Karpas-422 (cell line): ENCODE data around the gene USP15. TPM values are rescaled to one million over a fixed set of nuclear protein-coding genes. Genes with fewer than 3 reads are reported as not detected.
"Not testable (repeated sequence)": the region's sequence is repeated elsewhere in the genome, so short reads cannot be mapped to it uniquely, and the experiment has no call there.

ENCODE experiments used
- DNase-seq: peaks from one replicate; pipeline ENCODE4 v3.0.0-alpha.2; 2015
- H2AFZ ChIP-seq: fragments of 200-600 bp; sonication (generic); 2 replicates; pipeline ENCODE4 v1.6.1; 2014; ENCODE audit warnings: antibody characterized with exemption, low read length, mixed read lengths
- H3K27ac ChIP-seq: fragments of 200-600 bp; sonication (generic); 2 replicates; pipeline ENCODE4 v1.5.1; 2014; ENCODE audit warnings: mild to moderate bottlenecking, low read length, moderate library complexity
- H3K27me3 ChIP-seq: fragments of 200-600 bp; sonication (generic); 2 replicates; pipeline ENCODE4 v1.6.1; 2014; ENCODE audit warnings: low read length, mixed read lengths
- H3K36me3 ChIP-seq: fragments of 200-600 bp; sonication (generic); 2 replicates; pipeline ENCODE4 v1.6.1; 2014; ENCODE audit warnings: low read length, mixed read lengths; ENCODE audit not compliant: insufficient read depth
- H3K4me1 ChIP-seq: fragments of 200-600 bp; sonication (generic); 2 replicates; pipeline ENCODE4 v1.6.1; 2014; ENCODE audit warnings: mild to moderate bottlenecking, low read length, mixed read lengths
- H3K4me2 ChIP-seq: fragments of 200-600 bp; sonication (generic); 2 replicates; pipeline ENCODE4 v1.6.1; 2014; ENCODE audit warnings: low read length, low read depth, mild to moderate bottlenecking; ENCODE audit not compliant: poor library complexity, severe bottlenecking
- H3K4me3 ChIP-seq: fragments of 200-600 bp; sonication (generic); 2 replicates; pipeline ENCODE4 v1.5.1; 2014; ENCODE audit warnings: mild to moderate bottlenecking, antibody characterized with exemption, low read length, mixed read lengths
- H3K79me2 ChIP-seq: fragments of 200-600 bp; sonication (generic); 2 replicates; pipeline ENCODE4 v1.6.1; 2014; ENCODE audit warnings: mild to moderate bottlenecking, low read length, mixed read lengths
- H3K9ac ChIP-seq: fragments of 200-600 bp; sonication (generic); 2 replicates; pipeline ENCODE4 v1.6.0; 2014; ENCODE audit warnings: low read length
- H3K9me2 ChIP-seq: fragments of 200-600 bp; sonication (generic), shearing (Covaris generic); replicated peaks from 2 replicates; pipeline ENCODE4 v1.6.0; 2014; ENCODE audit warnings: mild to moderate bottlenecking, low read length, moderate library complexity; ENCODE audit not compliant: insufficient read depth
- H3K9me3 ChIP-seq: fragments of 300-700, 200-600 bp; sonication (generic); 2 replicates; pipeline ENCODE4 v1.6.1; 2014; ENCODE audit warnings: low read length, mixed read lengths
- H4K20me1 ChIP-seq: fragments of 200-600 bp; sonication (generic); 2 replicates; pipeline ENCODE4 v1.6.1; 2014; ENCODE audit warnings: mild to moderate bottlenecking, antibody characterized with exemption, low read length, low read depth; ENCODE audit not compliant: insufficient read depth
- total RNA-seq: library from RNA; depleted of rRNA; stranded (reverse); fragments of >200 nt; shearing (Covaris generic); gene quantifications from 2 replicates; pipeline ENCODE4 v1.2.3, GENCODE V29; 2014; ENCODE audit warnings: low replicate concordance

USP15 gene
- total RNA-seq, 1 experiment from 2014 or later = 96.0 TPM

DNA sequence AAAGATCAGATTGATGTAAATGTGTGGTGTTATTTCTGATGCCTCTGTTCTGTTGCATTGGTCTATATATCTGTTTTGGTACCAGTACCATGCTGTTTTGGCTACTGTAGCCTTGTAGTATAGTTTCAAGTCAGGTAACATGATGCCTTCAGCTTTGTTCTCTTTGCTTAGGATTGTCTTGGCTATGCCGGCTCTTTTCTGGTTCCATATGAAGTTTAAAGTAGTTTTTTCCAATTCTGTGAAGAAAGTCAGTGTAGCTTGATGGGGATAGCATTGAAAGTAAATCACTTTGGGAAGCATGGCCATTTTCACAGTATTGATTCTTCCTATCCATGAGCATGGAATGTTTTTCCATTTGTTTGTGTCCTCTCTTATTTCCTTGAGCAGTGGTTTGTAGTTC, 105.6 kb downstream of the USP15 start:
- not testable (repeated sequence) for H4K20me1 ChIP-seq, H3K4me3 ChIP-seq, H3K9ac ChIP-seq, H3K36me3 ChIP-seq, H3K27me3 ChIP-seq, H3K4me2 ChIP-seq, DNase-seq, H3K9me3 ChIP-seq, H3K27ac ChIP-seq, H2AFZ ChIP-seq, H3K9me2 ChIP-seq, H3K4me1 ChIP-seq
- H3K79me2 ChIP-seq = peaks cover 83% of the 10 kb centered on the region

- peaks cover 78% of the 10 kb centered on the region for H3K79me2 ChIP-seq
- not testable (repeated sequence) for H3K4me2 ChIP-seq
Observed at GRCh38 chr12:62368430-62369223, 108.4 kb downstream of the USP15 start.

DNA sequence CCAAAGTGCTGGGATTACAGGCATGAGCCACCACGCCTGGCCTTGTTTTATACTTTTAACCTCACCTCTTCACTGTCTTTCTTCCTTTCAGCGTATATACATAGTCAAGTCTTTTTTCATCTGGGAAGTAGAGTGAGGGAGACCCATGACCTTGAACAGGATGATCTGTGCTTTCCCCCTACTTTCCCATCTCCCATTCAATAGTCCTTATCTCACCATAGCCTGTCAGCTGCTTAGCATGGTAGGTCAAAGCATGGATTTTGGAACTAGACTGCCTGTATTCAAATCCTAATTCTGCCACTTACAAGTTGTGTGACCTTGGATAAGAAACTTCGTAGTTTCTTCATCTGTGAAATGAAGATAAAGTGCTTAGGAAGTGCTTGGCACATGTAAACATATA, 110.0 kb downstream of the USP15 start:
- Histone ChIP-seq H3K79me2 (peaks cover 80% of the 10 kb centered on the region), H2AFZ (no peak overlapping the region), H3K4me1 (no peaks in the 10 kb centered on the region), H3K9me3 (no peaks in the 10 kb centered on the region), H3K27ac (no peak overlapping the region), H4K20me1 (no peaks in the 10 kb centered on the region), H3K9ac (no peak overlapping the region), H3K9me2 (no peaks in the 10 kb centered on the region), H3K4me3 (no peak overlapping the region), H3K4me2 (no peak overlapping the region), H3K27me3 (no peaks in the 10 kb centered on the region), H3K36me3 (no peaks in the 10 kb centered on the region)
- DNase-seq = no peak

More at GRCh38 chr12:62368430-62369223, 108.4 kb downstream of the USP15 start:
- not testable (repeated sequence) for H3K9me3 ChIP-seq, H2AFZ ChIP-seq, H3K27me3 ChIP-seq, DNase-seq, H3K4me1 ChIP-seq, H3K27ac ChIP-seq, H3K9ac ChIP-seq, H3K4me3 ChIP-seq, H4K20me1 ChIP-seq, H3K36me3 ChIP-seq, H3K9me2 ChIP-seq

GRCh38 chr12:62371661-62372060, 111.5 kb downstream of the USP15 start:
- Histone ChIP-seq H3K36me3 (peaks cover 3% of the 10 kb centered on the region; the same call in 1 of the 2 replicates), H3K79me2 (peaks cover 83% of the 10 kb centered on the region)

GRCh38 chr12:62372134-62372533, 111.9 kb downstream of the USP15 start:
- Histone ChIP-seq H3K9ac (no peak overlapping the region), H3K9me2 (no peaks in the 10 kb centered on the region), H2AFZ (no peak overlapping the region), H3K4me2 (no peak overlapping the region), H3K27ac (no peak overlapping the region), H3K36me3 (peaks cover 3% of the 10 kb centered on the region; the same call in 1 of the 2 replicates), H3K9me3 (no peaks in the 10 kb centered on the region), H4K20me1 (no peaks in the 10 kb centered on the region), H3K4me3 (no peak overlapping the region), H3K4me1 (no peaks in the 10 kb centered on the region), H3K79me2 (peaks cover 81% of the 10 kb centered on the region), H3K27me3 (no peaks in the 10 kb centered on the region)
- DNase-seq = no peak

More at GRCh38 chr12:62371661-62372060, 111.5 kb downstream of the USP15 start:
- Histone ChIP-seq H3K27me3 (no peaks in the 10 kb centered on the region), H3K9me3 (no peaks in the 10 kb centered on the region), H3K4me2 (no peak overlapping the region), H3K4me1 (no peaks in the 10 kb centered on the region), H3K4me3 (no peak overlapping the region), H4K20me1 (no peaks in the 10 kb centered on the region), H3K27ac (no peak overlapping the region), H3K9ac (no peak overlapping the region), H2AFZ (no peak overlapping the region), H3K9me2 (no peaks in the 10 kb centered on the region)
- no peak for DNase-seq

GRCh38 chr12:62372825-62373224, 112.6 kb downstream of the USP15 start:
- no peak overlapping the region for H3K9ac ChIP-seq
- peaks cover 84% of the 10 kb centered on the region for H3K79me2 ChIP-seq
- no peaks in the 10 kb centered on the region for H3K4me1 ChIP-seq
- no peaks in the 10 kb centered on the region for H3K9me2 ChIP-seq
- H3K27me3 ChIP-seq = no peaks in the 10 kb centered on the region
- no peaks in the 10 kb centered on the region for H3K9me3 ChIP-seq
- peaks cover 3% of the 10 kb centered on the region; the same call in 1 of the 2 replicates for H3K36me3 ChIP-seq
- no peak for DNase-seq
- no peak overlapping the region for H2AFZ ChIP-seq
- no peaks in the 10 kb centered on the region for H4K20me1 ChIP-seq
- no peak overlapping the region for H3K27ac ChIP-seq
- no peak overlapping the region for H3K4me3 ChIP-seq
- no peak overlapping the region for H3K4me2 ChIP-seq

GRCh38 chr12:62375603-62376002, 115.4 kb downstream of the USP15 start:
- Histone ChIP-seq H3K9me2 (no peaks in the 10 kb centered on the region), H3K79me2 (peaks cover 79% of the 10 kb centered on the region)

GRCh38 chr12:62379026-62379722, 119.0 kb downstream of the USP15 start:
- Histone ChIP-seq H3K27me3 (no peaks in the 10 kb centered on the region), H3K9me3 (no peaks in the 10 kb centered on the region), H3K4me1 (no peaks in the 10 kb centered on the region), H3K9ac (no peak overlapping the region), H4K20me1 (no peaks in the 10 kb centered on the region), H3K27ac (no peak overlapping the region), H2AFZ (no peak overlapping the region), H3K4me2 (no peak overlapping the region), H3K9me2 (no peaks in the 10 kb centered on the region), H3K79me2 (peaks cover 59% of the 10 kb centered on the region), H3K4me3 (no peak overlapping the region), H3K36me3 (peaks cover 18% of the 10 kb centered on the region)
- no peak for DNase-seq

More at GRCh38 chr12:62375603-62376002, 115.4 kb downstream of the USP15 start:
- no peaks in the 10 kb centered on the region for H4K20me1 ChIP-seq
- DNase-seq = no peak
- no peak overlapping the region for H3K27ac ChIP-seq
- no peak overlapping the region for H3K4me3 ChIP-seq
- no peaks in the 10 kb centered on the region for H3K4me1 ChIP-seq
- no peak overlapping the region for H2AFZ ChIP-seq
- no peaks in the 10 kb centered on the region for H3K27me3 ChIP-seq
- H3K4me2 ChIP-seq = no peak overlapping the region
- no peak overlapping the region for H3K9ac ChIP-seq
- peaks cover 3% of the 10 kb centered on the region; the same call in 1 of the 2 replicates for H3K36me3 ChIP-seq
- H3K9me3 ChIP-seq = no peaks in the 10 kb centered on the region
